Calu3 (cell line): ENCODE measurements around the gene CCDC175. TPM values are rescaled to one million over a fixed set of nuclear protein-coding genes. Genes with fewer than 3 reads are reported as not detected.

Source experiments
- BruUV-seq: library from RNA; stranded (reverse); fragments of 400-500 nt; replicated peaks from 2 replicates; lab custom pipeline; 2021; lab: Mats Ljungman, UMichigan
- CTCF ChIA-PET: fragments of 300-600 bp; sonication (Branson Sonifier 250); formaldehyde crosslinking; loops from one replicate; lab custom pipeline; 2022; ENCODE audit warnings: antibody characterized with exemption; lab: Charles Lee
- DNase-seq: peaks from one replicate; pipeline ENCODE4 v3.0.0; 2022
- H3K27ac Mint-ChIP-seq: one replicate; pipeline ENCODE4 v1.8.0; 2022; ENCODE audit warnings: mixed read lengths; ENCODE audit not compliant: unreplicated experiment
- H3K27me3 Mint-ChIP-seq: one replicate; pipeline ENCODE4 v1.8.0; 2022; ENCODE audit warnings: mixed read lengths; ENCODE audit not compliant: unreplicated experiment
- H3K36me3 Mint-ChIP-seq: one replicate; pipeline ENCODE4 v1.8.0; 2022; ENCODE audit warnings: mild to moderate bottlenecking, moderate library complexity, mixed read lengths; ENCODE audit not compliant: insufficient read depth, unreplicated experiment
- H3K4me1 Mint-ChIP-seq: one replicate; pipeline ENCODE4 v1.8.0; 2022; ENCODE audit warnings: mild to moderate bottlenecking, low read depth, mixed read lengths; ENCODE audit not compliant: unreplicated experiment
- H3K4me3 Mint-ChIP-seq: one replicate; pipeline ENCODE4 v1.8.0; 2022; ENCODE audit warnings: mild to moderate bottlenecking, low read depth, moderate library complexity, mixed read lengths; ENCODE audit not compliant: unreplicated experiment
- H3K9me3 Mint-ChIP-seq: one replicate; pipeline ENCODE4 v1.8.0; 2022; ENCODE audit warnings: low read depth, mixed read lengths; ENCODE audit not compliant: unreplicated experiment
- CTCF ChIP-seq: fragments of 200-600 bp; IDR thresholded peaks from one replicate; pipeline ENCODE4 v1.8.0; 2022; ENCODE audit warnings: antibody characterized with exemption; ENCODE audit not compliant: unreplicated experiment
- intact Hi-C: fragments of 100-400 bp; cut with micrococcal nuclease; formaldehyde crosslinking; loops from one replicate; pipeline ENCODE4 v1.10.0; 2022; ENCODE audit not compliant: unreplicated experiment
- total RNA-seq: library from RNA; stranded (reverse); gene quantifications from 2 replicates; pipeline ENCODE4 v1.2.3, GENCODE V29; 2022

Gene CCDC175
- total RNA-seq, 1 experiment from 2014 or later, result not detected

GRCh38 chr14:59461891-59462290, 114.7 kb downstream of the CCDC175 start:
- DNase-seq, result no peak
- BruUV-seq, result no TSS peak
- H3K9me3 Mint-ChIP-seq, result no peaks in the 10 kb centered on the region
- intact Hi-C loops, result no loop called here
- no peak for TF ChIP-seq CTCF
- peaks cover 17% of the 10 kb centered on the region for H3K36me3 Mint-ChIP-seq
- no peaks in the 10 kb centered on the region for H3K4me1 Mint-ChIP-seq
- H3K27me3 Mint-ChIP-seq, result no peaks in the 10 kb centered on the region
- no peak overlapping the region for H3K27ac Mint-ChIP-seq
- no peak overlapping the region for H3K4me3 Mint-ChIP-seq
- CTCF ChIA-PET, result no interaction called here

- BruUV-seq, result no TSS peak
- no peaks in the 10 kb centered on the region for H3K9me3 Mint-ChIP-seq
- peaks cover 17% of the 10 kb centered on the region for H3K36me3 Mint-ChIP-seq
- no peak overlapping the region for H3K27ac Mint-ChIP-seq
- CTCF ChIA-PET, result no interaction called here
- intact Hi-C loops, result no loop called here
- H3K27me3 Mint-ChIP-seq, result no peaks in the 10 kb centered on the region
- DNase-seq, result no peak
- no peak overlapping the region for H3K4me3 Mint-ChIP-seq
- H3K4me1 Mint-ChIP-seq, result no peaks in the 10 kb centered on the region
- TF ChIP-seq CTCF, result no peak
Observed at GRCh38 chr14:59460378-59460777, 116.2 kb downstream of the CCDC175 start.

- BruUV-seq, result no TSS peak
- no peak for TF ChIP-seq CTCF
- intact Hi-C loops, result no loop called here
- H3K36me3 Mint-ChIP-seq, result peaks cover 12% of the 10 kb centered on the region
- H3K4me1 Mint-ChIP-seq, result no peaks in the 10 kb centered on the region
- no peaks in the 10 kb centered on the region for H3K27me3 Mint-ChIP-seq
- no peak for DNase-seq
- no peak overlapping the region for H3K27ac Mint-ChIP-seq
- CTCF ChIA-PET, result no interaction called here
- no peak overlapping the region for H3K4me3 Mint-ChIP-seq
- H3K9me3 Mint-ChIP-seq, result no peaks in the 10 kb centered on the region
Observed at GRCh38 chr14:59458486-59458885, 118.1 kb downstream of the CCDC175 start.

GRCh38 chr14:59455411-59455810, 121.2 kb downstream of the CCDC175 start:
- CTCF ChIA-PET, result no interaction called here
- BruUV-seq, result no TSS peak

More at GRCh38 chr14:59455411-59455810, 121.2 kb downstream of the CCDC175 start:
- no peak for TF ChIP-seq CTCF
- intact Hi-C loops, result no loop called here
- no peaks in the 10 kb centered on the region for H3K4me1 Mint-ChIP-seq
- no peaks in the 10 kb centered on the region for H3K27me3 Mint-ChIP-seq
- no peak overlapping the region for H3K4me3 Mint-ChIP-seq
- H3K36me3 Mint-ChIP-seq, result peaks cover 12% of the 10 kb centered on the region
- no peaks in the 10 kb centered on the region for H3K9me3 Mint-ChIP-seq
- DNase-seq, result no peak
- no peak overlapping the region for H3K27ac Mint-ChIP-seq

Other genes starting within 250 kb of the CCDC175 start
- gene GPR135, start 111.4 kb downstream of the CCDC175 start, total RNA-seq, result 5.5 and 6.3 TPM in 2 replicates
- gene L3HYPDH, start 92.4 kb downstream of the CCDC175 start, total RNA-seq, result 27.3 and 28.4 TPM in 2 replicates
- gene JKAMP, start 92.3 kb downstream of the CCDC175 start, total RNA-seq, result 48.9 and 49.4 TPM in 2 replicates